Ammon's horn (tissue), 1 donor: ENCODE measurements around the gene NR3C2.

Source experiments
- DNase-seq: peaks from one replicate; pipeline ENCODE4 v3.0.0-alpha.2; 2016; ENCODE audit warnings: low spot score

Gene NR3C2

GRCh38 chr4:148441986-148442831, at the start of gene NR3C2:
TSS of gene NR3C2 (minus strand) at chr4:148442414.
- DNase-seq: peak; percentile 99

GRCh38 chr4:148487181-148487580, 45.0 kb upstream of the NR3C2 start:
- no peak for DNase-seq

GRCh38 chr4:148481636-148482035, 39.4 kb upstream of the NR3C2 start:
- no peak for DNase-seq

- no peak for DNase-seq
These were observed 35.1 kb upstream of the NR3C2 start for GRCh38 chr4:148477276-148477675.

GRCh38 chr4:148469938-148470337, 27.7 kb upstream of the NR3C2 start:
- peak; percentile 16 for DNase-seq

GRCh38 chr4:148454835-148455234, 12.6 kb upstream of the NR3C2 start:
- no peak for DNase-seq

- DNase-seq: no peak
These were observed 11.6 kb upstream of the NR3C2 start for GRCh38 chr4:148453833-148454232.

GRCh38 chr4:148452970-148453369, 10.8 kb upstream of the NR3C2 start:
- no peak for DNase-seq

GRCh38 chr4:148449921-148450320, 7.7 kb upstream of the NR3C2 start:
- no peak for DNase-seq

GRCh38 chr4:148448141-148448540, 5.9 kb upstream of the NR3C2 start:
- no peak for DNase-seq

- no peak for DNase-seq
These were observed 5.5 kb upstream of the NR3C2 start for GRCh38 chr4:148447681-148448080.

- peak; percentile 45 for DNase-seq
These were observed 3.7 kb upstream of the NR3C2 start for GRCh38 chr4:148445860-148446330.

- peak; percentile 64 for DNase-seq
These were observed 3.1 kb upstream of the NR3C2 start for GRCh38 chr4:148445071-148445859.

GRCh38 chr4:148444296-148445070, 2.3 kb upstream of the NR3C2 start:
- DNase-seq: peak; percentile 38

- DNase-seq: no peak
These were observed 1.5 kb upstream of the NR3C2 start for GRCh38 chr4:148443512-148444295.

GRCh38 chr4:148442832-148443511, 758 bp upstream of the NR3C2 start:
- DNase-seq: no peak

GRCh38 chr4:148441624-148441985, 609 bp downstream of the NR3C2 start:
- peak; percentile 13 for DNase-seq

- DNase-seq: no peak
These were observed 4.2 kb downstream of the NR3C2 start for GRCh38 chr4:148438047-148438446.

GRCh38 chr4:148437439-148437838, 4.8 kb downstream of the NR3C2 start:
- DNase-seq: no peak

GRCh38 chr4:148436512-148436911, 5.7 kb downstream of the NR3C2 start:
- DNase-seq: no peak
